ENCODE data around the gene MAST4.

The MAST4 gene

GRCh38 chr5:67065237-67065636 lies 469.0 kb downstream of the MAST4 start:
- H3K4me3 ChIP-seq (ENCODE audit: low read depth, low read length), result no peak overlapping the region
- H3K9me3 ChIP-seq (ENCODE audit: control insufficient read depth, insufficient read depth, low read depth, low read length), result no peaks in the 10 kb centered on the region
- no peak overlapping the region for H3K9ac ChIP-seq (ENCODE audit: low read length)
- H3K27me3 ChIP-seq (ENCODE audit: control insufficient read depth, insufficient read depth, low read length), result no peaks in the 10 kb centered on the region
- H3K27ac ChIP-seq (ENCODE audit: low read depth, low read length), result no peak overlapping the region
- no peaks in the 10 kb centered on the region for H3K36me3 ChIP-seq (ENCODE audit: control insufficient read depth, insufficient read depth, low read length)
- peaks cover 8% of the 10 kb centered on the region for H3K4me1 ChIP-seq (ENCODE audit: control insufficient read depth, insufficient read depth, low read length)

GRCh38 chr5:67065696-67066095 lies 469.5 kb downstream of the MAST4 start:
- Histone ChIP-seq H3K27ac (ENCODE audit: low read depth, low read length) (no peak overlapping the region), H3K36me3 (ENCODE audit: control insufficient read depth, insufficient read depth, low read length) (no peaks in the 10 kb centered on the region), H3K4me1 (ENCODE audit: control insufficient read depth, insufficient read depth, low read length) (peaks cover 8% of the 10 kb centered on the region), H3K9ac (ENCODE audit: low read length) (no peak overlapping the region), H3K4me3 (ENCODE audit: low read depth, low read length) (no peak overlapping the region), H3K9me3 (ENCODE audit: control insufficient read depth, insufficient read depth, low read depth, low read length) (no peaks in the 10 kb centered on the region), H3K27me3 (ENCODE audit: control insufficient read depth, insufficient read depth, low read length) (no peaks in the 10 kb centered on the region)

GRCh38 chr5:67066815-67067214 lies 470.6 kb downstream of the MAST4 start:
- Histone ChIP-seq H3K4me1 (ENCODE audit: control insufficient read depth, insufficient read depth, low read length) (peaks cover 8% of the 10 kb centered on the region), H3K27me3 (ENCODE audit: control insufficient read depth, insufficient read depth, low read length) (no peaks in the 10 kb centered on the region), H3K4me3 (ENCODE audit: low read depth, low read length) (no peak overlapping the region), H3K9me3 (ENCODE audit: control insufficient read depth, insufficient read depth, low read depth, low read length) (no peaks in the 10 kb centered on the region), H3K9ac (ENCODE audit: low read length) (no peak overlapping the region), H3K27ac (ENCODE audit: low read depth, low read length) (no peak overlapping the region), H3K36me3 (ENCODE audit: control insufficient read depth, insufficient read depth, low read length) (no peaks in the 10 kb centered on the region)

GRCh38 chr5:67073045-67073680 lies 477.0 kb downstream of the MAST4 start:
- Histone ChIP-seq H3K27ac (ENCODE audit: low read depth, low read length) (no peak overlapping the region), H3K4me3 (ENCODE audit: low read depth, low read length) (no peak overlapping the region), H3K27me3 (ENCODE audit: control insufficient read depth, insufficient read depth, low read length) (no peaks in the 10 kb centered on the region), H3K4me1 (ENCODE audit: control insufficient read depth, insufficient read depth, low read length) (peaks cover 8% of the 10 kb centered on the region), H3K36me3 (ENCODE audit: control insufficient read depth, insufficient read depth, low read length) (no peaks in the 10 kb centered on the region), H3K9me3 (ENCODE audit: control insufficient read depth, insufficient read depth, low read depth, low read length) (no peaks in the 10 kb centered on the region), H3K9ac (ENCODE audit: low read length) (no peak overlapping the region)

GRCh38 chr5:67077296-67077695 lies 481.1 kb downstream of the MAST4 start:
- no peaks in the 10 kb centered on the region for H3K36me3 ChIP-seq (ENCODE audit: control insufficient read depth, insufficient read depth, low read length)
- H3K4me1 ChIP-seq (ENCODE audit: control insufficient read depth, insufficient read depth, low read length), result no peaks in the 10 kb centered on the region
- no peak overlapping the region for H3K4me3 ChIP-seq (ENCODE audit: low read depth, low read length)
- H3K9me3 ChIP-seq (ENCODE audit: control insufficient read depth, insufficient read depth, low read depth, low read length), result no peaks in the 10 kb centered on the region
- no peak overlapping the region for H3K9ac ChIP-seq (ENCODE audit: low read length)
- no peaks in the 10 kb centered on the region for H3K27me3 ChIP-seq (ENCODE audit: control insufficient read depth, insufficient read depth, low read length)
- H3K27ac ChIP-seq (ENCODE audit: low read depth, low read length), result no peak overlapping the region

GRCh38 chr5:67081261-67081660 lies 485.1 kb downstream of the MAST4 start:
- H3K27me3 ChIP-seq (ENCODE audit: control insufficient read depth, insufficient read depth, low read length), result no peaks in the 10 kb centered on the region
- H3K4me3 ChIP-seq (ENCODE audit: low read depth, low read length), result no peak overlapping the region
- no peaks in the 10 kb centered on the region for H3K9me3 ChIP-seq (ENCODE audit: control insufficient read depth, insufficient read depth, low read depth, low read length)
- no peaks in the 10 kb centered on the region for H3K36me3 ChIP-seq (ENCODE audit: control insufficient read depth, insufficient read depth, low read length)
- no peak overlapping the region for H3K9ac ChIP-seq (ENCODE audit: low read length)
- H3K27ac ChIP-seq (ENCODE audit: low read depth, low read length), result no peak overlapping the region
- H3K4me1 ChIP-seq (ENCODE audit: control insufficient read depth, insufficient read depth, low read length), result no peaks in the 10 kb centered on the region

GRCh38 chr5:67082941-67083340 lies 486.7 kb downstream of the MAST4 start:
- no peaks in the 10 kb centered on the region for H3K27me3 ChIP-seq (ENCODE audit: control insufficient read depth, insufficient read depth, low read length)
- no peak overlapping the region for H3K27ac ChIP-seq (ENCODE audit: low read depth, low read length)
- H3K36me3 ChIP-seq (ENCODE audit: control insufficient read depth, insufficient read depth, low read length), result no peaks in the 10 kb centered on the region
- H3K4me3 ChIP-seq (ENCODE audit: low read depth, low read length), result no peak overlapping the region
- no peaks in the 10 kb centered on the region for H3K9me3 ChIP-seq (ENCODE audit: control insufficient read depth, insufficient read depth, low read depth, low read length)
- H3K9ac ChIP-seq (ENCODE audit: low read length), result no peak overlapping the region
- no peaks in the 10 kb centered on the region for H3K4me1 ChIP-seq (ENCODE audit: control insufficient read depth, insufficient read depth, low read length)

- H3K27ac ChIP-seq (ENCODE audit: low read depth, low read length), result no peak overlapping the region
- H3K4me3 ChIP-seq (ENCODE audit: low read depth, low read length), result no peak overlapping the region
- H3K9me3 ChIP-seq (ENCODE audit: control insufficient read depth, insufficient read depth, low read depth, low read length), result no peaks in the 10 kb centered on the region
- H3K27me3 ChIP-seq (ENCODE audit: control insufficient read depth, insufficient read depth, low read length), result no peaks in the 10 kb centered on the region
- H3K9ac ChIP-seq (ENCODE audit: low read length), result no peak overlapping the region
- H3K36me3 ChIP-seq (ENCODE audit: control insufficient read depth, insufficient read depth, low read length), result no peaks in the 10 kb centered on the region
- H3K4me1 ChIP-seq (ENCODE audit: control insufficient read depth, insufficient read depth, low read length), result no peaks in the 10 kb centered on the region
Measured at GRCh38 chr5:67085616-67086015, 489.4 kb downstream of the MAST4 start.

GRCh38 chr5:67089200-67089725 lies 493.1 kb downstream of the MAST4 start:
- H3K27ac ChIP-seq (ENCODE audit: low read depth, low read length), result no peak overlapping the region
- H3K27me3 ChIP-seq (ENCODE audit: control insufficient read depth, insufficient read depth, low read length), result no peaks in the 10 kb centered on the region
- H3K36me3 ChIP-seq (ENCODE audit: control insufficient read depth, insufficient read depth, low read length), result no peaks in the 10 kb centered on the region
- no peak overlapping the region for H3K9ac ChIP-seq (ENCODE audit: low read length)
- peaks cover 6% of the 10 kb centered on the region for H3K4me1 ChIP-seq (ENCODE audit: control insufficient read depth, insufficient read depth, low read length)
- H3K9me3 ChIP-seq (ENCODE audit: control insufficient read depth, insufficient read depth, low read depth, low read length), result no peaks in the 10 kb centered on the region
- H3K4me3 ChIP-seq (ENCODE audit: low read depth, low read length), result no peak overlapping the region

GRCh38 chr5:67090040-67090439 lies 493.8 kb downstream of the MAST4 start:
- H3K4me1 ChIP-seq (ENCODE audit: control insufficient read depth, insufficient read depth, low read length), result peaks cover 13% of the 10 kb centered on the region
- no peak overlapping the region for H3K27ac ChIP-seq (ENCODE audit: low read depth, low read length)
- H3K9ac ChIP-seq (ENCODE audit: low read length), result no peak overlapping the region

GRCh38 chr5:67090593-67090992 lies 494.4 kb downstream of the MAST4 start:
- no peaks in the 10 kb centered on the region for H3K9me3 ChIP-seq (ENCODE audit: control insufficient read depth, insufficient read depth, low read depth, low read length)

More at GRCh38 chr5:67090040-67090439, 493.8 kb downstream of the MAST4 start:
- Histone ChIP-seq H3K9me3 (ENCODE audit: control insufficient read depth, insufficient read depth, low read depth, low read length) (no peaks in the 10 kb centered on the region), H3K4me3 (ENCODE audit: low read depth, low read length) (no peak overlapping the region), H3K36me3 (ENCODE audit: control insufficient read depth, insufficient read depth, low read length) (no peaks in the 10 kb centered on the region), H3K27me3 (ENCODE audit: control insufficient read depth, insufficient read depth, low read length) (no peaks in the 10 kb centered on the region)

More at GRCh38 chr5:67090593-67090992, 494.4 kb downstream of the MAST4 start:
- no peak overlapping the region for H3K9ac ChIP-seq (ENCODE audit: low read length)
- no peaks in the 10 kb centered on the region for H3K27me3 ChIP-seq (ENCODE audit: control insufficient read depth, insufficient read depth, low read length)
- no peaks in the 10 kb centered on the region for H3K36me3 ChIP-seq (ENCODE audit: control insufficient read depth, insufficient read depth, low read length)
- H3K4me3 ChIP-seq (ENCODE audit: low read depth, low read length), result no peak overlapping the region
- H3K27ac ChIP-seq (ENCODE audit: low read depth, low read length), result no peak overlapping the region
- peaks cover 19% of the 10 kb centered on the region for H3K4me1 ChIP-seq (ENCODE audit: control insufficient read depth, insufficient read depth, low read length)

All from HUES6 (cell line).